HG03378 (cell line): Measurements from ENCODE around the gene PCP2.

Experiments
- ATAC-seq: cut with Tn5 transposase; IDR thresholded peaks from one replicate; pipeline ENCODE4 v1.9.1; 2021; ENCODE audit warnings: mild to moderate bottlenecking, moderate library complexity; ENCODE audit not compliant: unreplicated experiment

The PCP2 gene

DNA sequence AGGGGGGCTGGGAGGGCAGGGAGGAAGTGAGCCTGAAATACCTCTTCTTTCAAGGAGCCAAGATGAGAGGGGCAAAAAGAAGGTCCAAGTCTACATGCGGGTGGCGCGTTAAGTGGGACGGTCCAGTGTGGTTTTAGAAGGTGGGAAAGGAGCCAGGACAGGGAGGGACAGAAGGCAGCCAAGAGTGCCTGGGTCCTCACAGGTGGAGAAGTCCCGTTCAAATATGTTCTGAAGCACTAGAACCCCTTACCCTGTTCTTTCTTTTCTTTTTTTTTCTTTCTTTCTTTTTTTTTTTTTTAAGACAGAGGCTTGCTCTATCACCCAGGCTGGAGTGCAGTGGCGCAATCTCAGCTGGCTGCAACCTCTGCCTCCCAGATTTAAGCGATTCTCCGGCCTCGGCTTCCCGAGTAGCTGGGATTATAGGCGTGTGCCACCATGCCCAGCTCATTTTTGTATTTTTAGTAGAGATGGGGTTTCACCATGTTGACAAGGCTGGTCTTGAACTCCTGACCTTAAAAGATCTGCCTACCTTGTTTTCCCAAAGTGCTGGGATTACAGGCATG is 30.5 kb downstream of the PCP2 start:
- ATAC-seq = no peak

DNA sequence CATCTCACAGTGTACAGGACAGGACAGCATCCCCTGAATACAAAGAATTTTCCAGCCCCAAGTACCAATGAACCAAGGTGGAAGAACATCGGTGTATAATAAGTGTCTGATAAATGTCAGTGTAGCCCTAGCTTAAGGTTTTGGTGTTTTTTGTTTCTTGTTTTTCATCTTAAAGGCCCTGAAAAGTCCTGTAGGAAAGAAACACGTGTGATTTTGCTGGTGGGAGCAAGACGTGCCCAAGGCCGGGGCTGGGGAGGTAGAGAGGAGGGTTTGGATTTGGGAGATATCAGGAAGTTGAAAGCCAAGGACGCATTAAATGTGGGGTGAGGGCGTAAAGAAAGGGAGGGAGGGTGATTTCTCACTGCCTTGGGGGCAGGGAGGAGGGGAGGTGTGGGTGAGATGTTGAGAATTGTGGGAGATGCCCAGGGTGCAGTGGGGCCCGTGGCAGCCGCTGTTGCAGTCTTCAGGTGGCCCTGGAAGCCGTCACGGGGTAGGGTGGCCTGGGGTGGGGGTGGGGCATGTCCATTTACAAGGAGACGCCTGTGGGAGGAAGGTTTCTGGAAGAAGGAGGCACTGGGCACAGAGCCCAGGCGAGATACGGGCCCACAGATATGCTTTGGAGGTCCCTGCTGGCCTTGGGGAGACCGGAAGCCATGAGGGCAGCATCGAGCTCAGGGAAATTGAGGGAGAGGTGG is 31.1 kb downstream of the PCP2 start:
- ATAC-seq = no peak

DNA sequence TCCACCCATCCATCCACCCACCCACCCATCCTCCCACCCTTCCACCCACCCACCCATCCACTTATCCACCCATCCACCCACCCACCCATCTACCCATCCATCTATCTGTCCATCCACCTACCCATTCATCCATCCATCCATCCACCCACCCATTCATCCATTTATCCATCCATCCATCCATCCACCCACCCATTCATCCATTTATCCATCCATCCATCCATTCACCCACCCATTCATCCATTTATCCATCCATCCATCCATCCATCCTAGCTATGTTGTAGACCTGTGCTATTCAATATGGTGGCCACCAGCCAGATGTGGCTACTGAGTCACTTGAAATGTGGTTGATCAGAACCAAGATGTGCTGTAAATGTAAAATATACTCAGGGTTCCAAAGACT is 32.8 kb downstream of the PCP2 start:
- no peak for ATAC-seq

DNA sequence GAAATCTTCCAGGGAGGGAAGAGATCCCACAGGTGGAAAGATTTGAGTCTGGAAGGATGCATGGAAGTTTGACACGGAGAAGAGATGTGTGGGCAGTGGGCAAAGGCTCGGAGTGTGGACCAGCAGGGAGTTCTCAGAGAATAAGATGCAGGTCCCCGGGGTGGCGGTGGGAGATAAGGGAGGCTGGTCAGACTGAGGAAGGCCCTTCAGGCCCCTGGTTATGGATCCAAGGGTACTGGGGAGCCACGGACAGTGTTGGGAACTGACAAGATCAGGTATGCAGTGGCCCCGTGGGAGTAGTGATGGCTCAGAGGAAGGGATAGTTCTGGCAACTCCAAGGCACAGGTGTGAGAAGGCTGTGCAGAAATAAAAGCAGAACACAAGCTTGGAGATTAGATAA is 35.3 kb downstream of the PCP2 start:
- no peak for ATAC-seq

DNA sequence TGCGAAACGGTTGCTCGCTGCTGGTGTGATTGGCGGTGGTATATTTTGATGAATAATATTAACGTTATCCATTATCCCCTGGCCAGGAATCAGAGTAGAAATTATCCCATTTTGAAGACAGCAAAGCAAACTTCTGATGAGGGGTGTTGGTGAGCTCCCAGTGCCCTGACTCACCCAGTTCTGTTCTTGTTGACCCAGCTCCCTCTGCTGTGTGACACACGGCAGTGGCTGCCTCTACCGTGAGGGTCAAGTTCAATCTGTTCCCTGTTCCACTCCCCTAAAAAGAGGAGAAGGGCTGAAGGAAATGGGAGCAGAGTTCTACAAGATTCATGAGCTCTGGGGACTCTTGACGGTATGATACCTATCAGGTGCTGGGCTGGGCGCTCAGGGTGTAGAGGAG is 35.8 kb downstream of the PCP2 start:
- no peak for ATAC-seq

DNA sequence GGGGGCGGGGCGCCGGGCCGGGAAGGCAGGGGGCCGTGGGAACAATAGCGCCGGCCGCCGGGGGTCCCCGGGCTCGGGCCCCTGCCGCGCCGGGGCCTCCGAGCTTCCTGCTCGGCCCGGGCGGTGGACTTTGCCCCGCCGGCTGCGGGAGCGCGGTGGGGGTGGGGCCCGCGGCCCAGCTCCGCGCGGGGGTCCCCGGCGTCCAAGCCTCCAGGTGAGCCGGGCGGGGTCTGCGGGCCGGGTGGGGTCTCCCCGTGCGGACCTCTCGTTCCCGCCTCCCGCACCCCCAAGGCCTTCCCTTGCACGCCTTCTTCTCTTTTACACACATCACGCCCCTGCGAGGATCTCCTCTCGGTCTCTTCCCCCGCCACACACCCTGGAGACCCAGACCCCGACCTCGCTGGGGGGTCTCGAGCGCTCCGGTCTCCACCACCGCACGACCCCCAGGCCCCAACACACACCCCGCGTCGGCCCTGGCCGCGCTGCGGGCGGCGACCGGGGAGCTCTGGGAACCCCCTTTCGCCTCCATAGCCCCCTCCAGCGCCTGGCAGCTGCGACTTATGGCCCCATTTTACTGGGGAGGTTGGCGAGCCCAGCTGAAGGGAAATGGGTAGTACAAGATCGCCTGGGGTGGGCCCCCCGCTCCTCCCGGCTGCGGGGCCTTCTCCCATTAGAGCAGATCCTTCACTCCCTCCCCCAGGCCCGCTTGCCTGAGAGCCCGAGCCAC is 37.1 kb downstream of the PCP2 start:
- ATAC-seq = no peak

DNA sequence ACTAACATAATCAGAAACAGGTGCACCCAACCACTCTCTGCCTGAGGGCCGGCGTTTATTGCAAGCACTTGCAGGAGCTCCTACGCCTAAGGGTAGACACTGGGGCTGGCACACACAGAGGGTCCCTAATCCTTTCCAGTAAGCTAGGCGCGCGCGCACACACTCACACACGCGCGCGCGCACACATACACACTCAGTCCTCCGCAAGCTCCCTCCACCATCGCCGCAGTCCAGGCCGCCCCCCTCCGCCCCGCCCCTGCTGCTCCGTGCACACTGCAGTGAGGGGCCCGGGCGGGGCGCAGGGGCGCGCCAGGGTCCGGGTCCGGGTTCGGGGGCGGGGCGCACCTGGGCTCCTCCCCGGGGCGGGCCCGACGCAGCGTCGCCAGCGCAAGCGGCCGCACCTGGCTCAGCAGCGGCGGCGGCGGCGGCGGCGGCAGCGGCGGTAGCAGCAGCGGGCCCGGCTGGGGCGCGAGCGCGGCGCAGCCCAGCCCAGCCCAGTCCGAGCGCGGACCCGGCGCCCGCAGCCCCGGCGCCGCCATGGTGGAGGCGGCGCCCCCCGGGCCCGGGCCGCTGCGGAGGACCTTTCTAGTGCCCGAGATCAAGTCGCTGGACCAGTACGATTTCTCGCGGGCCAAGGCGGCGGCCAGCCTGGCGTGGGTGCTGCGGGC is 37.9 kb downstream of the PCP2 start, which contains the start of gene CAMSAP3:
Gene CAMSAP3, plus strand, starts transcription at position 398 of the 668 bp plus-strand sequence. Its CDS starts 140 bp downstream, at position 538.
- ATAC-seq = no peak

DNA sequence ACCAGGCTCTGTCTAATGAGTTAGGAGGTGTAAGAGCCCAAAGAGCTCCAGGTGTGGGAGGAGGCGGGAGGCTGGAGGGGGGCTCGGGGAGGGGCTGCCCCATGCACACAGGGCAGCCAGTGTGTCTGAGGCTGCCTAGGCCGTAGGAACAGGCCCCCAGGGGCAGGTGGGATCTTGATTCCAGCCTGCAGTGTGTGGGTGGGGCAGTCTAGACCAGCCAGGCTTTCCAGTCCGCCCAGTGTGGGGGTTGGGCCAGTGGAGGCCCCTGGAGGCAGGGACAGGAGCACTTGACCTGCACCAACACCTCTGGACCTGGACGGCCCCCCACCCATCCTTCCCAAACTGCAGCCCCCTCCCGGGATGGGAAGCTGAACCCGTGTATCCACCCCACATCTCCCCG is 43.3 kb downstream of the PCP2 start:
- no peak for ATAC-seq

DNA sequence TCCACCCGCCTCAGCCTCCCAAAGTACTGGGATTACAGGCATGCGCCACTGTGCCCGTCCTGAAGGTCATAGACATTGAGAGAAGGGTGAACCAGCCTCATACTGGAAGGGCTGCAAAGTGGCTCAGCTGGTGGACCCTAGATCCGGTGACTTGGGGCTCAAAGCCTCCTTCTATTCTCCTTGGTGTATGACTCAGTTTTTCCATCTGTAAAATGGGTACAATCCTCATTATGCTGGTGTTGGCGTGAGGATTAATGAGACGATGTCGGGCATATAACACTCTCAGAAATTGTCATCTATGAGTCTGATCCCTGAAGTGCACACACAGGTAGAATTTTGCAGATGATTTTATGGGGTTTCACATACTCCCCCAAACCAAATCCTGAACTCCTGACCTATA is 43.7 kb downstream of the PCP2 start:
- ATAC-seq = no peak

DNA sequence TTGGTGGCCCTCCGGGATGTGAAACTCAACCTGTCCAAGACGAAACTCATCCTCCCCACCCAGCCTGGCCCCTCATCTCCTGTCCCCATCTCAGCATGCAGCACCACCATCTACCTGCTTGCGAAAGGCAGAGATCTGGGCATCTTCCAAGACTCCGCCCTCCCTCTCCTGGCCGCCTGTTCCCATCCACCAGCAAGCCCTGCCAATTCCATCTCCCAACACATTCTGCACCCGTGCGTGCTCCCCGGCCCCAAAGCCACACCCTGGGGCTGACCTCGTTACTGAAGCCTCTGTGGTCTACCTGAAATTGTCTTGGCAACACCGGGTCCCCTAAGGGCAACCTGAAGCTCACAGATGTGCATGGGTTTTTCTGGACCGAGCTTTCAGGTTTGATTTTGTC is 51.1 kb downstream of the PCP2 start:
- no peak for ATAC-seq
